SHP77 treated with DMSO at 0.1 percent for 48 hours (cell line): ENCODE results near the gene ASB11.
"Not testable (repeated sequence)": the region's sequence is repeated elsewhere in the genome, so short reads cannot be mapped to it uniquely, and the experiment has no call there.

Source experiments
- DNase-seq: peaks from one replicate; lab custom pipeline; 2025; lab: John Stamatoyannopoulos, UW

The ASB11 gene

GRCh38 chrX:15305899-15306298, 9.5 kb downstream of the ASB11 start:
- not testable (repeated sequence) for DNase-seq

- no peak for DNase-seq
These were observed 13.5 kb downstream of the ASB11 start for GRCh38 chrX:15301924-15302323.

- no peak for DNase-seq
These were observed 15.2 kb downstream of the ASB11 start for GRCh38 chrX:15299941-15300851.

DNA sequence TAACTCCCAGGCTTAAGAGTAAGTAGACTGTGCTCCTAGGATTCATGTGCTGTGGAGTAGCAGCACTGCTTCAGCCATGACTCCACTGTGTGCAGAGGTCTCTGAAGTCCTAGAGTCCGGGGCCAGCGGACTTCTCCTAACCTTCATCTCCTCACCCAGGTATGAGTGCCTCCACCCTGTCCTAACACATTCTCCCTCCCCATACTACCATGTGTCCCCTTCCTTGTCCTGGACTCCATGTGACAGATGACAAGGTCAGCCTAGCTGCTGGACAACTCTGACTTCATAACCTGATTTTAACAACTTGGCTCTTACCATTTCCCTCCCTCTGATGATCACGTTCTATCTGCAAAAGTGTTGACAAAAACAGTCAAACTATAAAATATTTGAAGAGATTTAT, 16.7 kb downstream of the ASB11 start:
- DNase-seq: no peak

DNA sequence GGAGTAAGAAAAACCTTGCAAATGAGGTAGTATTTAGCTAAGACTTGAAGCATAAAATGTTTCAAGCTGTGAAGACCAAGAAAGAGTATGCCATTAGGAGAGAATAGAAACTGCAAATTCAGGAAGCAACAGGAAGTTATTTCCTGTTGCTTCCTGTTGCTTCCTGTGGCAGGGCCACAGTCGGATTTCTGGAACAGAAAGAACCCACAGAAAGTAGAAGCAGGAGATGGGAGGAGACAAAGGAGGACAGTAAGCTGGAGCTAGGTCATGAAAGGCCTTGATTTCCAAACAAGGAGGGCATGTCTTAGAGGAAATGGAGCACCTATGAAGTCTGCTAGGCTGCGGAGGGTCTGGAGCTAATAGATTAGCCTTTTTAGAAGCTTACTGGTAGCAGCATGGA, 17.2 kb downstream of the ASB11 start:
- no peak for DNase-seq

DNA sequence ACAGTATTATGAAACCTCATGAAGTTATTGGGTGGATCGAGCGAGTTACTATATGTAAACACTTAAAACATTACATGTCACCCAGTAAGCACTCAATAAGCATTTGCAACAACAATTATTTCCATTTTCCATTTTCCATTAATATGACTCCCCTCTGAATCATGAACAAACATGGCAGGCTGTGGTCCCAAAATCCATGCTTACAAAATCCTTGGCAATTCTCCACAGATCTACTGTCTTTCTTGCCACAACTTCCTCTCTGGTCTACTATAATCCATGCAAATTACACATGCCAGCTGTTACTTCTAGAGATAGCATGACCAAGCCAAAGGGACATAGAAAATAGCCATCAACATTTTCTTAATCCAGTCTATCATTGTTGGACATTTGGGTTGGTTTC, 22.0 kb downstream of the ASB11 start:
- DNase-seq: no peak

GRCh38 chrX:15292861-15293260, 22.6 kb downstream of the ASB11 start:
- no peak for DNase-seq

- no peak for DNase-seq
These were observed 37.8 kb downstream of the ASB11 start for GRCh38 chrX:15277604-15278003.

GRCh38 chrX:15274946-15275345, 40.5 kb downstream of the ASB11 start:
- DNase-seq: no peak

- DNase-seq: not testable (repeated sequence)
These were observed 42.2 kb downstream of the ASB11 start for GRCh38 chrX:15273275-15273674.

- no peak for DNase-seq
These were observed 43.7 kb downstream of the ASB11 start for GRCh38 chrX:15271757-15272156.

GRCh38 chrX:15269618-15270521, 45.6 kb downstream of the ASB11 start, which contains the start of gene ASB9:
TSS of gene ASB9 (minus strand) at chrX:15270083. CDS start at chrX:15269874, 209 bp downstream.
- peak; percentile 1 for DNase-seq

DNA sequence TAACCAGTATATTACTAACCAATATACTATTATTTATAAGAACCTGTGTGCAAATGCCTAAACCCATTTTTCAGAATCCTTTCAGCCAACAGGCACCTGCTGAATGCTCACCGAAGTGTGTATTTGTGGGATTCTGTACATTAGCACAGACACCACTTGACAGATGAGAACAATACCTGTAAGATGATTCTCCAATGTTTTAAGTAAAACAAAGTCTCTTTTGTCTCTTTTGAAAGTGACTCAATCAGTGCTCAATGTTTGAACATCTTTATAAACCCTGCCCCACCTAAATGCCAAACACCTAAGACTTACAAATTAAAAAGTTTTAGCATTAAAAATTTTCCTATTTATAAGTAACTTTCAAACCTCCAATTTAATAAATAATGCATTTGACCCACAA, 46.3 kb downstream of the ASB11 start:
- no peak for DNase-seq

DNA sequence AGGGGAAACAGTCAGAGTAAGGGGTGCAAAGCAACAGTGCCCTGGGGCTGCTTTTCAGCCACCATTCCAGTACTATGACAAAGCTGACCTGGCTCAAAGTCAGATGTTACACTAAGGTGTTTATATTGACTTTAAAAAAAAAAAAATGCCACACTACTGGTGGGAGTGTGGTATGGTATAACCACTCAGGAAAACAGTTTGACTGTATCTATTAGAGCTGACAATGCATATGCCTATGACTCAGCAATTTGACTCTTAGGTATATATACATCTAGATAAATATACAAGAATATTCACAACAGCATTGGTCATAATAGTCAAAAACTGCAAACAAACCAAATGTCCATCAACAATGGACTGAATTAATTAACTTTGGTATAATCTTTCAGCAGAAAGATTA, 60.6 kb downstream of the ASB11 start:
- no peak for DNase-seq

DNA sequence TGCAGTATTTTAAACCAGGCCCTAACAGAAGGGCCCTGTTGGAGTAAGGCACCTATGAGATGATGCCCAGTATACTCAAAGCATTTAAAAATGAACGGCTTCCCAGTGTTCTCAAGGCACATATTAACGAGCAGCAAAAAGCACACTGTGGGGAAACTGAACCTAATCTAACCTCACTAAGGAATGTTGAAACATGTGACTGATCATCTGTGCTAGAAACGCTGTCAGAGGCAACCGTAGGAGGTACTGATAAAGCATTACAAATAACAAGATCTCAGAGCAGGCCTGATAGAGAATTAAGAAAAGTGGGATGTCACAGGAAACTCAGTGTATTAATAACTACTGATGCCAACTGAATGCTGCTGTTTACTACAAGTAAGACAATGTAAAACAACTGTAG, 69.5 kb downstream of the ASB11 start:
- no peak for DNase-seq

GRCh38 chrX:15244421-15244820, 71.0 kb downstream of the ASB11 start:
- no peak for DNase-seq

DNA sequence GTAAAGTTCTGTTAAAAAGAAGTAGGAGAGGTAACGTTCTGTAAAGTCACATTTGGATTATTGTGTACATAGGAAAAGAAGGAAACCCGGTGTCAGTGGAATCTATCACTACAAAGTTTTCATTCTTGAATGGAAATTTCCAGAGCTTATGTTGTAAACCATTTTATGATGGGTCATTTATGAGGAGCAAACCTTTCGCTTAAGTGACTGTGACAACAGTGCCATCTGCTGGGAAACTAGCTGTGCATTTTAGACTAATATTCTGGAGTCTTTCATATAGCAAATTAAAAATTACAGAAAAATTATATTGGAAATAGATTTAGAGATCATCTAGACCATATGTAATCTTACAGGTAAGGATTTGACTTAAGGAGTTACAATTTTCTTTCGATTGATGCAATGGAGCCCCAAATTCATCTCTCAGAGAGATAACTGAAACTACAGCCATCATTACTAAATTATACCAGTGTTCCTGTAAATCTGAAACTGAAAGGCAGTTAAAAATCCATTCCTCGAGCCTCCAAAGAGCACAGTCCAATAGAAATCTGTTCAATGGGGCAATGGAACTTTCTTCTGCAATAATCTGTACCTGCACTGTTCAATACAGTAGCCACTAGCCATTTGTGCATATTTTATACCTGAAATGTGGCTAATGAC, 72.4 kb downstream of the ASB11 start:
- peak; percentile 1 for DNase-seq

DNA sequence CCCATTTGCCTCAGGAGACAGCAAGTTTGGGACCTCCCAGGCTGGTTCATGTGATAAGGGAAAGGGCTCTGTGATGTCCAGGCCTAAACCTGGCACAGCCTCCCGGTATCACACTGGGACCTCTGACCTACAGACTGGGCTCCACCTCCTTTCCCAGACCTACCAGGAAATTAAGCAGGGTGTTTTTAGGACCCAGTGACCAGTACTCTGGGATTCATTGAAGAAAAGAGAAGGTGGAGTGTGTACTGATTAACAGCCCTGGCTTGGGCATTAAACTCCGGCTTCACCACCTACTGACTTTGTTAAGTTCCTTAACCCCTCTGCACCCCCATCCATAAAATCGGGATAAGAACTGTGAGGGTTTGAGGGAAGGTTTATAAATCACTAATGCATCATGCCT, 74.1 kb downstream of the ASB11 start:
- no peak for DNase-seq

- no peak for DNase-seq
These were observed 75.0 kb downstream of the ASB11 start for GRCh38 chrX:15240414-15240813.

DNA sequence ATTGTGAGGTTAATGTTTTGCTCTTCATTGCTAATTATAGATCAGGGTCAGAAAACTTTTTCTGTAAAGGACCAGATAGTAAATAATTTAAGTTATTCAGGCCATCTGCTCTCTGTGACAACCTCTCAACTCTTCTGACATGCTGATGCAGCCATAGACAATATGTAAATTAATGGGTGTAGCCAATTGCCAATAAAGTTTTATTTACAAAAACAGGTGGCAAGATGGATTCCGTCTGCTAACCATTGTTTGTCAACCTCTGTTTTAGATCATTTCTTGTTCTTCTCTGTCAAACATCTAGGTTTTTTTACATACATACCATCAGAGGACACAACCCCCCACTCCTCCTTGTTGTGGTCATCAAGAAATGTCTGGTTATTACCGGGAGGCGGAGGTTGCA, 79.3 kb downstream of the ASB11 start:
- DNase-seq: no peak

- DNase-seq: no peak
These were observed 80.4 kb downstream of the ASB11 start for GRCh38 chrX:15235001-15235400.

DNA sequence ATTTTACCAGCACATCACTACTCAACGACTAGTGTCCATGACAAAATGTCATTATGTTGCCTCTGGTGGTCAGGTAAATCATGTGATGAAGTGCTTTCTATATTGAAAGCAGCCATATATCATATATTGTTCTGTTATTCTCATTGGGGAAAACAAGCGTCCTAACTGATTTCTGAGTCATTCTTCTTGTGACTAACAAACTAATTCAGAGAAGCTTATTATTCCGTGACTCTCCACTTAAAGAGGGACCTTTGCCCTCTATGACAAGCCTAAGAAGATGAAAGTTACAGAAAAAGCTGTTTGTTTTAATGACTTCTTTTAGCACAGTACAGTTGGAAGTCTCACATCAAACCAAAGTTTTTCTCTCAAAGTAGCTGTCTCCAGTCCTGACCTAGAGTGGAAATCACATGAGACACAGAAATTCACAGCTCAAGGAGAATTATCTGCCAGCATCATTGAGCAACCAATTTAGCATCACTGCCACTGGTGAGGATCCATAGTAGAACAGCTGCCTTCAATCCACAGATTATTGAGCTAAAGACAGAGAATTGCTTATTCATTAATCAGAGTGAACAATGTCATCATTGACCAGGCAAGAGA, 81.9 kb downstream of the ASB11 start:
- no peak for DNase-seq
